HepG2 (cell line): ENCODE results near the gene USP7. TPM values are rescaled to one million over a fixed set of nuclear protein-coding genes. Genes with fewer than 3 reads are reported as not detected.
A peak's percentile ranks its signal among the peaks of the same experiment; 100 is the strongest.

Experiments used
- ATAC-seq: fragments of 200-7000 bp; cut with Tn5 transposase; 3 replicates; pipeline ENCODE4 v1.9.1; 2020; ENCODE audit warnings: mild to moderate bottlenecking, moderate library complexity
- BruUV-seq: library from RNA; stranded (reverse); fragments of 400-500 nt; replicated peaks from 2 replicates; lab custom pipeline; 2021; lab: Mats Ljungman, UMichigan
- CTCF ChIA-PET: fragments of 300-600 bp; formaldehyde crosslinking; extraction: SDS; loops from one replicate; lab custom pipeline; 2021; ENCODE audit warnings: low total read pairs, inconsistent platforms, low intra/inter-chr PET ratio; lab: Yijun Ruan, JAX
- POLR2A ChIA-PET: fragments of 350-600 bp; sonication (Branson Sonifier 250); formaldehyde crosslinking; loops from one replicate; lab custom pipeline; 2020; ENCODE audit warnings: antibody characterized with exemption, inconsistent platforms; lab: Yijun Ruan, JAX
- DNase-seq: peaks from one replicate; pipeline ENCODE4 v3.0.0-alpha.2; 2015; ENCODE audit warnings: low spot score
- FAIRE-seq: peaks from 3 replicates; lab custom pipeline; 2011; peaks lifted over from hg19 to GRCh38; lab: Jason Lieb, UNC
- H2AFZ ChIP-seq: one replicate; pipeline ENCODE4 v1.6.1; 2011; ENCODE audit warnings: low read length, inconsistent platforms
- H3K27ac ChIP-seq: fragments of 300-600 bp; 3 replicates; pipeline ENCODE4 v1.8.0; 2011; ENCODE audit warnings: mixed run types, mild to moderate bottlenecking, mixed read lengths, low read length, inconsistent platforms; ENCODE audit not compliant: insufficient read depth; ENCODE audit errors: extremely low read length
- H3K27me3 ChIP-seq, 2 experiments: fragments of 200-600 bp in 1 of 2; 2 replicates in 1 of 2; 3 replicates in 1 of 2; pipeline versions ENCODE4 v1.6.0 to v1.8.0; 2011; ENCODE audit warnings: low read length in 2 of 2, mild to moderate bottlenecking in 2 of 2, moderate library complexity in 2 of 2, inconsistent platforms in 1 of 2; ENCODE audit not compliant: insufficient read depth in 2 of 2, control insufficient read depth in 1 of 2
- H3K36me3 ChIP-seq, 2 experiments: fragments of 200-600 bp in 1 of 2; replicated peaks in 1 of 2; 2 replicates in 1 of 2; 3 replicates in 1 of 2; pipeline versions ENCODE4 v1.5.1 to v1.8.0; 2011; ENCODE audit warnings: low read length in 2 of 2, inconsistent platforms in 1 of 2; ENCODE audit not compliant: insufficient read depth in 2 of 2, control insufficient read depth in 1 of 2
- H3K4me1 ChIP-seq: 2 replicates; pipeline ENCODE4 v1.5.1; 2012; ENCODE audit warnings: low read length, inconsistent platforms; ENCODE audit not compliant: insufficient read depth
- H3K4me2 ChIP-seq: 2 replicates; pipeline ENCODE4 v1.6.0; 2011; ENCODE audit warnings: low read depth, low read length, inconsistent platforms
- H3K4me3 ChIP-seq, 3 experiments: fragments of 200-600 bp in 1 of 3; sonication (generic), shearing (Covaris generic) in 1 of 3; replicated peaks in 1 of 3; 2 replicates each; pipeline ENCODE4 v1.5.1; 2011 to 2016; ENCODE audit warnings: low read length in 3 of 3, inconsistent platforms in 2 of 3, low read depth in 2 of 3, mild to moderate bottlenecking in 2 of 3, control low read depth in 1 of 3, mixed read lengths in 1 of 3; ENCODE audit not compliant: insufficient read depth in 1 of 3
- H3K79me2 ChIP-seq: one replicate; pipeline ENCODE4 v1.6.1; 2011; ENCODE audit warnings: low read length, inconsistent platforms; ENCODE audit not compliant: insufficient read depth
- H3K9ac ChIP-seq: 2 replicates; pipeline ENCODE4 v1.6.0; 2011; ENCODE audit warnings: mild to moderate bottlenecking, low read depth, low read length, inconsistent platforms; ENCODE audit not compliant: insufficient read depth
- H3K9me3 ChIP-seq: 2 replicates; pipeline ENCODE4 v1.5.1; 2012; ENCODE audit warnings: mild to moderate bottlenecking, low read length
- H4K20me1 ChIP-seq: 2 replicates; pipeline ENCODE4 v1.6.0; 2011; ENCODE audit warnings: inconsistent platforms, mild to moderate bottlenecking, low read length, moderate library complexity; ENCODE audit not compliant: insufficient read depth
- BCL3 ChIP-seq: sonication (generic); formaldehyde crosslinking; IDR thresholded peaks from 2 replicates; pipeline ENCODE4 v1.5.1; 2020; ENCODE audit warnings: mild to moderate bottlenecking, missing genetic modification reagents, moderate library complexity
- GMEB1 ChIP-seq: sonication (generic); formaldehyde crosslinking; IDR thresholded peaks from 2 replicates; pipeline ENCODE4 v1.5.1; 2020; ENCODE audit warnings: missing genetic modification reagents, mild to moderate bottlenecking, borderline replicate concordance
- KMT2B ChIP-seq: IDR thresholded peaks from 2 replicates; pipeline ENCODE4 v1.6.1; 2016; ENCODE audit warnings: missing genetic modification reagents, missing compliant biosample characterization
- MLXIP ChIP-seq: sonication (generic); formaldehyde crosslinking; IDR thresholded peaks from 2 replicates; pipeline ENCODE4 v1.9.0; 2021; ENCODE audit warnings: missing genetic modification reagents, borderline replicate concordance
- MXD4 ChIP-seq: IDR thresholded peaks from 2 replicates; pipeline ENCODE4 v1.6.1; 2016; ENCODE audit warnings: mild to moderate bottlenecking, missing biosample characterization, missing genetic modification reagents
- MYC ChIP-seq: sonication (generic); formaldehyde crosslinking; IDR thresholded peaks from 2 replicates; pipeline ENCODE4 v1.9.0; 2021; ENCODE audit warnings: missing genetic modification reagents, borderline replicate concordance
- NPAS2 ChIP-seq: sonication (generic); formaldehyde crosslinking; IDR thresholded peaks from 2 replicates; pipeline ENCODE4 v1.8.0; 2022; ENCODE audit warnings: mild to moderate bottlenecking, missing genetic modification reagents, borderline replicate concordance
- PCBP2 ChIP-seq: fragments of 200-400 bp; formaldehyde crosslinking; optimal IDR thresholded peaks from 2 replicates; pipeline ENCODE3; 2018; ENCODE audit warnings: low read length, low read depth; ENCODE audit not compliant: poor library complexity, severe bottlenecking
- RBFOX2 ChIP-seq: fragments of 200-400 bp; formaldehyde crosslinking; IDR thresholded peaks from 2 replicates; pipeline ENCODE4 v1.6.1; 2017; ENCODE audit warnings: low read depth, mild to moderate bottlenecking, low read length
- RBM22 ChIP-seq: fragments of 200-400 bp; formaldehyde crosslinking; optimal IDR thresholded peaks from 2 replicates; pipeline ENCODE3; 2017; ENCODE audit warnings: mild to moderate bottlenecking, low read length, moderate library complexity
- REL ChIP-seq: sonication (generic); formaldehyde crosslinking; conservative IDR thresholded peaks from 2 replicates; pipeline ENCODE4 v1.8.0; 2022; ENCODE audit warnings: mild to moderate bottlenecking, missing genetic modification reagents, moderate library complexity
- U2AF2 ChIP-seq: fragments of 200-400 bp; formaldehyde crosslinking; IDR thresholded peaks from 2 replicates; pipeline ENCODE4 v1.6.1; 2017; ENCODE audit warnings: low read depth, mild to moderate bottlenecking, low read length
- ZBTB34 ChIP-seq: sonication (generic); formaldehyde crosslinking; IDR thresholded peaks from 2 replicates; pipeline ENCODE4 v1.8.0; 2022; ENCODE audit warnings: mild to moderate bottlenecking, missing genetic modification reagents
- ZNF335 ChIP-seq: sonication (generic); formaldehyde crosslinking; IDR thresholded peaks from 2 replicates; pipeline ENCODE4 v1.4.0; 2020; ENCODE audit warnings: missing genetic modification reagents
- ZNF709 ChIP-seq: sonication (generic); formaldehyde crosslinking; IDR thresholded peaks from 2 replicates; pipeline ENCODE4 v1.5.0; 2020; ENCODE audit warnings: mild to moderate bottlenecking, missing genetic modification reagents
- WGBS: methylation state at CpG from one replicate; pipeline ENCODE4 v1.1.6; 2017; ENCODE audit warnings: low lambda C conversion rate; 5-methylcytosine and 5-hydroxymethylcytosine counted together
- in situ Hi-C: cut with HindIII; loops from 2 replicates; pipeline ENCODE4 v1.10.0; 2017; ENCODE audit warnings: low pct_unique_long_range_greater_than_20kb; ENCODE audit not compliant: extremely low pct_ligation_motif_present
- intact Hi-C: fragments of 100-400 bp; cut with micrococcal nuclease; formaldehyde crosslinking; loops from one replicate; pipeline ENCODE4 v1.10.0; 2022; ENCODE audit not compliant: unreplicated experiment
- polyA plus RNA-seq, 8 experiments: library from polyadenylated mRNA; depleted of rRNA in 3 of 8; stranded (reverse) in 7 of 8; unstranded in 1 of 8; fragments of >200 nt; fragmentation: Illumina TruSeq in 4 of 8; extraction: Trizol in 4 of 8; gene quantifications; 2 replicates each; pipeline versions ENCODE4 v1.2.1 to v1.2.3, GENCODE V29; 2011 to 2016; ENCODE audit warnings: low read depth in 4 of 8, missing spikeins in 1 of 8, mixed read lengths in 1 of 8; ENCODE audit not compliant: insufficient read depth in 1 of 8
- total RNA-seq, 5 experiments: library from RNA; depleted of rRNA; stranded (reverse); fragments of >200 nt; fragmentation: Illumina TruSeq; extraction: Trizol; gene quantifications; 2 replicates each; pipeline ENCODE4 v1.2.3, GENCODE V29; 2016; ENCODE audit warnings: low read depth in 1 of 5
- TF ChIP-seq, protein P1 (sequence below): sonication (generic); formaldehyde crosslinking; IDR thresholded peaks from 2 replicates; pipeline ENCODE4 v1.5.1; 2020; ENCODE audit warnings: missing genetic modification reagents, mild to moderate bottlenecking, borderline replicate concordance

Gene USP7
- total and polyA plus RNA-seq, 2 of the 13 experiments (the other 11 are each of a cell fraction or from before 2014, with no cell fraction given) = 52.5 to 173 TPM

DNA sequence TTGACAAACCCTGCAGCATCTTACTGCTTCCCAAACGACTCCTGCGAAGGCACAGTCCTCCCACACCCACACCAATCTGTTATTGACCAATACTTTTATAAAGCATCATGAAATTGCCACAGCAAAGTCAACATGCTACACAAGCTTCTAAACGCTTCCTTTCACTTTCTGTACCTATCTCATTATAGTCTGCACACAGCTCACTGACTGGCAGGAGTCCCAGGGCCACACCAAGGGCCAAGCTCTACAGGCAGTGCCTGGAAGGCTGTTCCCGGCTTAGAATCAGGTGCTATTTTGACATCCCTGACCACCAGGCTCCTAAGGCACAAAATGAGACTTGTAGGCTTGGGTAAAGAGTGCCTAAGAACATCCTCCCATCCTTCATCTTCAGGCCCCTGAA, 39.5 kb downstream of the USP7 start:
- Histone ChIP-seq H2AFZ (no peak overlapping the region), H4K20me1 (peaks cover 59% of the 10 kb centered on the region), H3K79me2 (peaks cover 70% of the 10 kb centered on the region), H3K27ac (no peak overlapping the region), H3K9me3 (no peaks in the 10 kb centered on the region), H3K27me3 (no peaks in the 10 kb centered on the region), H3K4me1 (peaks cover 9% of the 10 kb centered on the region), H3K9ac (no peak overlapping the region), H3K4me2 (no peak overlapping the region), H3K4me3 (no peak overlapping the region), H3K36me3 (peaks cover 58 to 94% of the 10 kb centered on the region in 2 experiments)
- ATAC-seq = peak; percentile 18
- in situ Hi-C loops (no loop called here), intact Hi-C loops (no loop called here)
- 94% methylated on average over 4 of the region's 4 CpGs for WGBS
- FAIRE-seq = no peak
- DNase-seq = no peak
- CTCF ChIA-PET = no interaction called here
- POLR2A ChIA-PET = no interaction called here
- no TSS peak for BruUV-seq
- TF ChIP-seq GMEB1 (CRISPR knock-in tag) (no peak), ZNF335 (no peak), RBM22 (peak; percentile 94), NPAS2 (CRISPR knock-in tag) (no peak), PCBP2 (no peak), RBFOX2 (no peak), MYC (no peak), BCL3 (CRISPR knock-in tag) (no peak), ZBTB34 (CRISPR knock-in tag) (no peak), U2AF2 (no peak), REL (CRISPR knock-in tag) (no peak), KMT2B (CRISPR knock-in tag) (0 out of 2 replicates have a peak, but pooled peaks have one; percentile 11), ZNF709 (no peak), MLXIP (CRISPR knock-in tag) (no peak), MXD4 (CRISPR knock-in tag) (no peak)
- TF ChIP-seq, protein P1, sequence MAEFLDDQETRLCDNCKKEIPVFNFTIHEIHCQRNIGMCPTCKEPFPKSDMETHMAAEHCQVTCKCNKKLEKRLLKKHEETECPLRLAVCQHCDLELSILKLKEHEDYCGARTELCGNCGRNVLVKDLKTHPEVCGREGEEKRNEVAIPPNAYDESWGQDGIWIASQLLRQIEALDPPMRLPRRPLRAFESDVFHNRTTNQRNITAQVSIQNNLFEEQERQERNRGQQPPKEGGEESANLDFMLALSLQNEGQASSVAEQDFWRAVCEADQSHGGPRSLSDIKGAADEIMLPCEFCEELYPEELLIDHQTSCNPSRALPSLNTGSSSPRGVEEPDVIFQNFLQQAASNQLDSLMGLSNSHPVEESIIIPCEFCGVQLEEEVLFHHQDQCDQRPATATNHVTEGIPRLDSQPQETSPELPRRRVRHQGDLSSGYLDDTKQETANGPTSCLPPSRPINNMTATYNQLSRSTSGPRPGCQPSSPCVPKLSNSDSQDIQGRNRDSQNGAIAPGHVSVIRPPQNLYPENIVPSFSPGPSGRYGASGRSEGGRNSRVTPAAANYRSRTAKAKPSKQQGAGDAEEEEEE (CRISPR knock-in tag) = no peak
